ENCODE results near the gene TRIP13. TPM values are rescaled to one million over a fixed set of nuclear protein-coding genes. Genes with fewer than 3 reads are reported as not detected.

Gene TRIP13
- total and polyA plus RNA-seq, 9 of the 15 experiments (the other 6 are each of a cell fraction or from before 2014, with no cell fraction given) = 24.1 to 116 (median 53.2) TPM

DNA sequence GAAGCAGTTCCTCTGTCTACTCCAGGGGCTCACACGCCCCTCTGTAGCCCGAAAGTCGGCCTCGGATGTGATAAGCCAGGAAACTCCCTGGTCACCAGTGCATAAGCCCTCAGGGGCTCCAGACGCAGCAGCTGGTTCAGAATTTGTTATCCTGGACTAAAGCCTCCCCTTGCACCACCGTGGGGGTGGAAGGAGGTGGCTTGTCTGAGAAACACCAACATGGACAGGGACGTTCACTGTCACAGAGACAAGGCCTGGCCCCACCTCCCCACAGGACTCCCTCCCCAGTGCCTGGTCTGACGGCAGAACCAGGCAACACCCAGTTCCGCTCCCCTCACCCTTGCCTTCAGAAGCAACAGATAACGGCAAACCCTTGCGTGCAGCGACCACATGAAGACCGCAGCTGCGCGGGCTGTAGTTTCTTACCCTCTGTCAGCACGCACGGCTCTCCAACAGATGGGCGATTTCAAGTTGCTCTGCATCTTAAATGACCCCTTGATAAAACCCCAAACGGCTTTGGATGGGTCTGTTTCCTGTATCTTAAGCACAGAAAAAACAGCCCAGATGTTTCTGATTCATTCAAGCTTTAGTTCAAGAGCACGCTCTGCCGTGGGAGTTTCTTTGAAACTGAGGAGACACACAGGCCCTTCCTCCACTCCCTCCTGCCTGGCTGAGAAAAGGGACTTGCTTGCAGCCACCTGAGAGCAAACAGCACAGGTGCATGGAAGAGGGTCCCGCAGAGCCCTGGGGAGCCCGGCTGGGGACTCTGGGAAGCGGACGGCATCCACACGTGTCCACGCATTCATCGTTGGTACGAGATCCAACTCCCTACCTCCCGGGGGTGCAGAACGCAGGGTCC, 71.2 kb downstream of the TRIP13 start (continued):
- TF ChIP-seq, protein P1, sequence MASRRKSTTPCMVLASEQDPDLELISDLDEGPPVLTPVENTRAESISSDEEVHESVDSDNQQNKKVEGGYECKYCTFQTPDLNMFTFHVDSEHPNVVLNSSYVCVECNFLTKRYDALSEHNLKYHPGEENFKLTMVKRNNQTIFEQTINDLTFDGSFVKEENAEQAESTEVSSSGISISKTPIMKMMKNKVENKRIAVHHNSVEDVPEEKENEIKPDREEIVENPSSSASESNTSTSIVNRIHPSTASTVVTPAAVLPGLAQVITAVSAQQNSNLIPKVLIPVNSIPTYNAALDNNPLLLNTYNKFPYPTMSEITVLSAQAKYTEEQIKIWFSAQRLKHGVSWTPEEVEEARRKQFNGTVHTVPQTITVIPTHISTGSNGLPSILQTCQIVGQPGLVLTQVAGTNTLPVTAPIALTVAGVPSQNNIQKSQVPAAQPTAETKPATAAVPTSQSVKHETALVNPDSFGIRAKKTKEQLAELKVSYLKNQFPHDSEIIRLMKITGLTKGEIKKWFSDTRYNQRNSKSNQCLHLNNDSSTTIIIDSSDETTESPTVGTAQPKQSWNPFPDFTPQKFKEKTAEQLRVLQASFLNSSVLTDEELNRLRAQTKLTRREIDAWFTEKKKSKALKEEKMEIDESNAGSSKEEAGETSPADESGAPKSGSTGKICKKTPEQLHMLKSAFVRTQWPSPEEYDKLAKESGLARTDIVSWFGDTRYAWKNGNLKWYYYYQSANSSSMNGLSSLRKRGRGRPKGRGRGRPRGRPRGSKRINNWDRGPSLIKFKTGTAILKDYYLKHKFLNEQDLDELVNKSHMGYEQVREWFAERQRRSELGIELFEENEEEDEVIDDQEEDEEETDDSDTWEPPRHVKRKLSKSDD (conservative IDR thresholded peaks at IDR 0.05; ENCODE audit: low read length) = no peak
- no peak for TF ChIP-seq HDAC3 (IDR thresholded peaks at IDR 0.05; ENCODE audit: borderline replicate concordance, partially characterized antibody)
- no peak for TF ChIP-seq RBM15 (IDR thresholded peaks at IDR 0.05; ENCODE audit: insufficient read depth, low read length)
- TF ChIP-seq, protein P2, sequence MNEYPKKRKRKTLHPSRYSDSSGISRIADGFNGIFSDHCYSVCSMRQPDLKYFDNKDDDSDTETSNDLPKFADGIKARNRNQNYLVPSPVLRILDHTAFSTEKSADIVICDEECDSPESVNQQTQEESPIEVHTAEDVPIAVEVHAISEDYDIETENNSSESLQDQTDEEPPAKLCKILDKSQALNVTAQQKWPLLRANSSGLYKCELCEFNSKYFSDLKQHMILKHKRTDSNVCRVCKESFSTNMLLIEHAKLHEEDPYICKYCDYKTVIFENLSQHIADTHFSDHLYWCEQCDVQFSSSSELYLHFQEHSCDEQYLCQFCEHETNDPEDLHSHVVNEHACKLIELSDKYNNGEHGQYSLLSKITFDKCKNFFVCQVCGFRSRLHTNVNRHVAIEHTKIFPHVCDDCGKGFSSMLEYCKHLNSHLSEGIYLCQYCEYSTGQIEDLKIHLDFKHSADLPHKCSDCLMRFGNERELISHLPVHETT (CRISPR knock-in tag; conservative IDR thresholded peaks at IDR 0.05 in 1 of 2, IDR thresholded peaks at IDR 0.05 in 1 of 2) = no peak
- TF ChIP-seq CHCHD3 (CRISPR knock-in tag; IDR thresholded peaks at IDR 0.05) = no peak
- no peak; the same call in 1 of the 2 replicates for TF ChIP-seq ZNF644 (tag; IDR thresholded peaks at IDR 0.05; ENCODE audit: low read depth)
- peak; percentile 83 for TF ChIP-seq HDAC2 (IDR thresholded peaks at IDR 0.05)
- no peak for TF ChIP-seq MCM3 (IDR thresholded peaks at IDR 0.05)
- 0 out of 2 replicates have a peak, but pooled peaks have one; percentile 38 for TF ChIP-seq MTA1 (IDR thresholded peaks at IDR 0.05; ENCODE audit: borderline replicate concordance)
- TF ChIP-seq NEUROD1 (IDR thresholded peaks at IDR 0.05; ENCODE audit: borderline replicate concordance, low read depth, low read length, partially characterized antibody) = peak; percentile 34
- TF ChIP-seq ZNF57 (CRISPR knock-in tag; IDR thresholded peaks at IDR 0.05) = no peak
- TF ChIP-seq, protein P3, sequence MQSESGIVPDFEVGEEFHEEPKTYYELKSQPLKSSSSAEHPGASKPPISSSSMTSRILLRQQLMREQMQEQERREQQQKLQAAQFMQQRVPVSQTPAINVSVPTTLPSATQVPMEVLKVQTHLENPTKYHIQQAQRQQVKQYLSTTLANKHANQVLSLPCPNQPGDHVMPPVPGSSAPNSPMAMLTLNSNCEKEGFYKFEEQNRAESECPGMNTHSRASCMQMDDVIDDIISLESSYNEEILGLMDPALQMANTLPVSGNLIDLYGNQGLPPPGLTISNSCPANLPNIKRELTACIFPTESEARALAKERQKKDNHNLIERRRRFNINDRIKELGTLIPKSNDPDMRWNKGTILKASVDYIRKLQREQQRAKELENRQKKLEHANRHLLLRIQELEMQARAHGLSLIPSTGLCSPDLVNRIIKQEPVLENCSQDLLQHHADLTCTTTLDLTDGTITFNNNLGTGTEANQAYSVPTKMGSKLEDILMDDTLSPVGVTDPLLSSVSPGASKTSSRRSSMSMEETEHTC (IDR thresholded peaks at IDR 0.05) = no peak
- peak in 1 of 2 experiments; percentile 47; a peak in 1 of 4 replicates for TF ChIP-seq HDAC1 (IDR thresholded peaks at IDR 0.05)
- TF ChIP-seq ZBTB7A (IDR thresholded peaks at IDR 0.05; ENCODE audit: borderline replicate concordance, control insufficient read depth, low read depth, low read length) = 0 out of 2 replicates have a peak, but pooled peaks have one; percentile 28
- TF ChIP-seq RBM39 (optimal IDR thresholded peaks at IDR 0.05; ENCODE audit: low read depth, low read length) = no peak
- TF ChIP-seq ZNF124 (CRISPR knock-in tag; IDR thresholded peaks at IDR 0.05) = no peak
- TF ChIP-seq, protein P4, sequence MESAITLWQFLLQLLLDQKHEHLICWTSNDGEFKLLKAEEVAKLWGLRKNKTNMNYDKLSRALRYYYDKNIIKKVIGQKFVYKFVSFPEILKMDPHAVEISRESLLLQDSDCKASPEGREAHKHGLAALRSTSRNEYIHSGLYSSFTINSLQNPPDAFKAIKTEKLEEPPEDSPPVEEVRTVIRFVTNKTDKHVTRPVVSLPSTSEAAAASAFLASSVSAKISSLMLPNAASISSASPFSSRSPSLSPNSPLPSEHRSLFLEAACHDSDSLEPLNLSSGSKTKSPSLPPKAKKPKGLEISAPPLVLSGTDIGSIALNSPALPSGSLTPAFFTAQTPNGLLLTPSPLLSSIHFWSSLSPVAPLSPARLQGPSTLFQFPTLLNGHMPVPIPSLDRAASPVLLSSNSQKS (CRISPR knock-in tag; IDR thresholded peaks at IDR 0.05) = no peak
- TF ChIP-seq HNRNPLL (IDR thresholded peaks at IDR 0.05; ENCODE audit: low read depth, low read length, poor library complexity, severe bottlenecking) = no peak
- TF ChIP-seq SRSF1 (IDR thresholded peaks at IDR 0.05; ENCODE audit: low read depth, low read length) = no peak
- no peak for TF ChIP-seq ZC3H11A (IDR thresholded peaks at IDR 0.05; ENCODE audit: low read depth, low read length)
- TF ChIP-seq ZNF75A (CRISPR knock-in tag; IDR thresholded peaks at IDR 0.05) = no peak

Measured in K562 (cell line).